Measurements from ENCODE around the gene CDK17. TPM values are rescaled to one million over a fixed set of nuclear protein-coding genes. Genes with fewer than 3 reads are reported as not detected.

Gene CDK17
- total and polyA plus RNA-seq, 4 experiments from 2014 or later = 30.5 to 67.4 (median 49.2) TPM

GRCh38 chr12:96401076-96401871 lies 1.0 kb upstream of the CDK17 start:
- intact Hi-C loops (cut with micrococcal nuclease) = loop anchor here (1.0 to 5.0 kb wide), 8 partner anchors 33 to 366 kb away; partner anchors contain the start of genes CFAP54 and LTA4H
- Histone ChIP-seq H3K36me3 (ENCODE audit: insufficient read depth, low read length) (no peaks in the 10 kb centered on the region), H3K4me1 (ENCODE audit: insufficient read depth, low read length) (peaks cover 34% of the 10 kb centered on the region), H3K27ac (ENCODE audit: low read depth, low read length) (peak overlapping the region; percentile 96), H3K9me3 (ENCODE audit: control insufficient read depth in 1 of 2, low read length in 2 of 2) (no peaks in the 10 kb centered on the region), H3K4me3 (ENCODE audit: low read length in 2 of 2) (peak overlapping the region; percentile 47 to 72), H3K27me3 (ENCODE audit: insufficient read depth, low read length) (no peaks in the 10 kb centered on the region)
- H3K36me3 Mint-ChIP-seq = peaks cover 0 to 21% of the 10 kb centered on the region in 2 donors
- H3K4me1 Mint-ChIP-seq = peaks cover 21 to 44% (median 30%) of the 10 kb centered on the region in 4 donors
- DNase-seq = peak; percentile 57 to 88 (median 84)
- H3K27ac Mint-ChIP-seq = peak overlapping the region; percentile 96 to 99 (median 98)
- H3K9me3 Mint-ChIP-seq = peaks cover 0 to 1% (median 0%) of the 10 kb centered on the region in 8 donors
- no peaks in the 10 kb centered on the region for H3K27me3 Mint-ChIP-seq
- POLR2A ChIA-PET (ENCODE audit: partially characterized antibody) = interaction anchor here (0.6 to 6.2 kb wide), 36 partner anchors 9 to 1398 kb away, joined by 3 to 81 read pairs (median 11); partner anchors contain the start of genes CFAP54, LTA4H, METAP2 and NDUFA12
- H3K4me3 Mint-ChIP-seq = peak overlapping the region; percentile 91 to 98 (median 95)
- CTCF ChIA-PET (ENCODE audit: partially characterized antibody) = interaction anchor here (0.6 to 6.2 kb wide), 31 partner anchors 9 to 460 kb away, joined by 3 to 74 read pairs (median 6); partner anchors contain the start of gene CFAP54

GRCh38 chr12:96400631-96401075 lies 414 bp upstream of the CDK17 start:
- H3K27me3 ChIP-seq (ENCODE audit: insufficient read depth, low read length) = no peaks in the 10 kb centered on the region
- CTCF ChIA-PET (ENCODE audit: partially characterized antibody) = interaction anchor here (0.8 to 6.2 kb wide), 35 partner anchors 9 to 369 kb away, joined by 3 to 74 read pairs (median 6); partner anchors contain the start of gene CFAP54
- Mint-ChIP-seq H3K27me3 (no peaks in the 10 kb centered on the region), H3K4me1 (peaks cover 27 to 51% (median 36%) of the 10 kb centered on the region in 4 donors), H3K9me3 (peaks cover 0 to 1% (median 0%) of the 10 kb centered on the region in 8 donors), H3K27ac (peak overlapping the region; percentile 96 to 99 (median 98)), H3K4me3 (peak overlapping the region; percentile 91 to 98 (median 95)), H3K36me3 (peaks cover 0 to 21% of the 10 kb centered on the region in 2 donors)
- intact Hi-C loops (cut with micrococcal nuclease) = loop anchor here (1.0 to 5.0 kb wide), 12 partner anchors 34 to 365 kb away; partner anchors contain the start of genes CFAP54 and LTA4H
- no peak for DNase-seq
- peak overlapping the region; percentile 47 to 72 for H3K4me3 ChIP-seq (ENCODE audit: low read length in 2 of 2)
- POLR2A ChIA-PET (ENCODE audit: partially characterized antibody) = interaction anchor here (0.6 to 6.2 kb wide), 49 partner anchors 9 to 1397 kb away, joined by 3 to 81 read pairs (median 8); partner anchors contain the start of genes AMDHD1, CCDC38, CFAP54 and LTA4H
- H3K36me3 ChIP-seq (ENCODE audit: insufficient read depth, low read length) = no peaks in the 10 kb centered on the region
- peaks cover 40% of the 10 kb centered on the region for H3K4me1 ChIP-seq (ENCODE audit: insufficient read depth, low read length)
- H3K9me3 ChIP-seq (ENCODE audit: control insufficient read depth in 1 of 2, low read length in 2 of 2) = no peaks in the 10 kb centered on the region
- H3K27ac ChIP-seq (ENCODE audit: low read depth, low read length) = peak overlapping the region; percentile 96

- H3K36me3 Mint-ChIP-seq = peaks cover 0 to 21% of the 10 kb centered on the region in 2 donors
- peaks cover 31 to 60% (median 45%) of the 10 kb centered on the region in 4 donors for H3K4me1 Mint-ChIP-seq
- H3K9me3 Mint-ChIP-seq = peaks cover 0 to 1% (median 0%) of the 10 kb centered on the region in 8 donors
- no peaks in the 10 kb centered on the region for H3K9me3 ChIP-seq (ENCODE audit: control insufficient read depth in 1 of 2, low read length in 2 of 2)
- peak overlapping the region; percentile 86 to 87 for H3K4me3 ChIP-seq (ENCODE audit: low read length in 2 of 2)
- peak overlapping the region; percentile 92 to 98 (median 97) for H3K4me3 Mint-ChIP-seq
- H3K27me3 ChIP-seq (ENCODE audit: insufficient read depth, low read length) = no peaks in the 10 kb centered on the region
- no peaks in the 10 kb centered on the region for H3K27me3 Mint-ChIP-seq
- POLR2A ChIA-PET (ENCODE audit: partially characterized antibody) = interaction anchor here (0.6 to 6.2 kb wide), 50 partner anchors 8 to 1396 kb away, joined by 3 to 81 read pairs (median 8); partner anchors contain the start of genes AMDHD1, CCDC38, CFAP54 and LTA4H
- peak; percentile 74 to 88 (median 79) for DNase-seq
- H3K27ac Mint-ChIP-seq = peak overlapping the region; percentile 94 to 98 (median 96)
- H3K27ac ChIP-seq (ENCODE audit: low read depth, low read length) = peak overlapping the region; percentile 96
- peaks cover 49% of the 10 kb centered on the region for H3K4me1 ChIP-seq (ENCODE audit: insufficient read depth, low read length)
- CTCF ChIA-PET (ENCODE audit: partially characterized antibody) = interaction anchor here (0.7 to 6.2 kb wide), 41 partner anchors 11 to 368 kb away, joined by 3 to 74 read pairs (median 4); partner anchors contain the start of gene CFAP54
- H3K36me3 ChIP-seq (ENCODE audit: insufficient read depth, low read length) = no peaks in the 10 kb centered on the region
- intact Hi-C loops (cut with micrococcal nuclease) = loop anchor here (5.0 kb wide), 2 partner anchors 37 to 102 kb away; no protein-coding TSS in a partner anchor
Observed at GRCh38 chr12:96399120-96399918, 920 bp downstream of the CDK17 start.

- peak overlapping the region; percentile 94 to 98 (median 96) for H3K27ac Mint-ChIP-seq
- Histone ChIP-seq H3K36me3 (ENCODE audit: insufficient read depth, low read length) (no peaks in the 10 kb centered on the region), H3K4me1 (ENCODE audit: insufficient read depth, low read length) (peaks cover 54% of the 10 kb centered on the region), H3K9me3 (ENCODE audit: control insufficient read depth in 1 of 2, low read length in 2 of 2) (no peaks in the 10 kb centered on the region), H3K27ac (ENCODE audit: low read depth, low read length) (peak overlapping the region; percentile 96), H3K4me3 (ENCODE audit: low read length in 2 of 2) (peak overlapping the region; percentile 86 to 87), H3K27me3 (ENCODE audit: insufficient read depth, low read length) (no peaks in the 10 kb centered on the region)
- ChIA-PET POLR2A (ENCODE audit: partially characterized antibody) (interaction anchor here (0.6 to 6.2 kb wide), 32 partner anchors 7 to 366 kb away, joined by 3 to 81 read pairs (median 14); partner anchors contain the start of genes CFAP54 and LTA4H), CTCF (ENCODE audit: partially characterized antibody) (interaction anchor here (0.7 to 6.2 kb wide), 26 partner anchors 10 to 337 kb away, joined by 3 to 74 read pairs (median 8); partner anchors contain the start of gene CFAP54)
- peak in 1 of 5 donors; percentile 9 for DNase-seq
- intact Hi-C loops (cut with micrococcal nuclease) = loop anchor here (5.0 kb wide), 2 partner anchors 36 to 101 kb away; no protein-coding TSS in a partner anchor
- peaks cover 31 to 64% (median 47%) of the 10 kb centered on the region in 4 donors for H3K4me1 Mint-ChIP-seq
- H3K4me3 Mint-ChIP-seq = peak overlapping the region; percentile 92 to 98 (median 97)
- no peaks in the 10 kb centered on the region for H3K27me3 Mint-ChIP-seq
- H3K9me3 Mint-ChIP-seq = peaks cover 0 to 1% (median 0%) of the 10 kb centered on the region in 8 donors
- peaks cover 0 to 21% of the 10 kb centered on the region in 2 donors for H3K36me3 Mint-ChIP-seq
Observed at GRCh38 chr12:96398424-96399119, 1.7 kb downstream of the CDK17 start.

- Mint-ChIP-seq H3K4me1 (peaks cover 34 to 67% (median 50%) of the 10 kb centered on the region in 4 donors), H3K9me3 (peaks cover 0 to 1% (median 0%) of the 10 kb centered on the region in 8 donors), H3K4me3 (peak overlapping the region; percentile 92 to 98 (median 97)), H3K36me3 (peaks cover 0 to 21% of the 10 kb centered on the region in 2 donors), H3K27me3 (no peaks in the 10 kb centered on the region), H3K27ac (peak overlapping the region; percentile 94 to 98 (median 96))
- intact Hi-C loops (cut with micrococcal nuclease) = loop anchor here (5.0 kb wide), 2 partner anchors 36 to 101 kb away; no protein-coding TSS in a partner anchor
- peaks cover 56% of the 10 kb centered on the region for H3K4me1 ChIP-seq (ENCODE audit: insufficient read depth, low read length)
- POLR2A ChIA-PET (ENCODE audit: partially characterized antibody) = interaction anchor here (1.2 to 6.2 kb wide), 8 partner anchors 9 to 182 kb away, joined by 3 to 81 read pairs (median 20); no protein-coding TSS in a partner anchor
- H3K9me3 ChIP-seq (ENCODE audit: control insufficient read depth in 1 of 2, low read length in 2 of 2) = no peaks in the 10 kb centered on the region
- no peak for DNase-seq
- H3K27me3 ChIP-seq (ENCODE audit: insufficient read depth, low read length) = no peaks in the 10 kb centered on the region
- peak overlapping the region; percentile 86 to 87 for H3K4me3 ChIP-seq (ENCODE audit: low read length in 2 of 2)
- H3K27ac ChIP-seq (ENCODE audit: low read depth, low read length) = peak overlapping the region; percentile 96
- H3K36me3 ChIP-seq (ENCODE audit: insufficient read depth, low read length) = no peaks in the 10 kb centered on the region
- CTCF ChIA-PET (ENCODE audit: partially characterized antibody) = interaction anchor here (0.7 to 6.2 kb wide), 13 partner anchors 8 to 334 kb away, joined by 3 to 74 read pairs (median 10); partner anchors contain the start of gene CFAP54
Observed at GRCh38 chr12:96397756-96398423, 2.3 kb downstream of the CDK17 start.

Measured in CD4-positive, alpha-beta memory T cell (primary cell).